GM10266 (cell line): ENCODE data around the gene SPRTN.

ENCODE experiments used
- DNase-seq: peaks from one replicate; pipeline ENCODE4 v3.0.0; 2012; ENCODE audit errors: extremely low spot score
- CTCF ChIP-seq: IDR thresholded peaks from 2 replicates; pipeline ENCODE4 v1.5.1; 2012; ENCODE audit warnings: mild to moderate bottlenecking, low read depth; ENCODE audit not compliant: control insufficient read depth, insufficient read depth; ENCODE audit errors: missing control alignments

SPRTN gene

DNA sequence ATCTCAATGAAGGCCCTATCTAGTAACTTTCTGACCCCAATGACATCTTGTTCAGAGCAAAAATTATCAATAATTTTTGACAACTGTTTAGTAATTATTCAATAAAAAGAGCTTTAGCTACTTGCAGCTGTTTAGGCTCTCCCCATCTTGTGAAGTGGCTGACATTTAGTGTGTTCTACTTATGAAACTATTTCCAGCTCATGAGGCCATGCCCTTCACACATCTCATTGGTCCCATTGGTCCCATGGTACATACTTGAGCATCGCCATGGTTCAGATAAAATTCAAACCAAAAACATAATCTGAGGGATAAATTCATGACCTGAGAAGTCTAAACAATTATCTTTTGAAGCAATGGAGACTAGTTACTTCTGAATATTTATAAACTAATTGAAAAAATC, 24.2 kb downstream of the SPRTN start:
- TF ChIP-seq CTCF = no peak
- DNase-seq = no peak

- DNase-seq = no peak
- TF ChIP-seq CTCF = no peak
These were observed 25.5 kb downstream of the SPRTN start for GRCh38 chr1:231363624-231364023.

- TF ChIP-seq CTCF = no peak
- no peak for DNase-seq
These were observed 26.1 kb downstream of the SPRTN start for GRCh38 chr1:231364192-231364591.

- DNase-seq = no peak
- TF ChIP-seq CTCF = no peak
These were observed 31.2 kb downstream of the SPRTN start for GRCh38 chr1:231369282-231369681.

DNA sequence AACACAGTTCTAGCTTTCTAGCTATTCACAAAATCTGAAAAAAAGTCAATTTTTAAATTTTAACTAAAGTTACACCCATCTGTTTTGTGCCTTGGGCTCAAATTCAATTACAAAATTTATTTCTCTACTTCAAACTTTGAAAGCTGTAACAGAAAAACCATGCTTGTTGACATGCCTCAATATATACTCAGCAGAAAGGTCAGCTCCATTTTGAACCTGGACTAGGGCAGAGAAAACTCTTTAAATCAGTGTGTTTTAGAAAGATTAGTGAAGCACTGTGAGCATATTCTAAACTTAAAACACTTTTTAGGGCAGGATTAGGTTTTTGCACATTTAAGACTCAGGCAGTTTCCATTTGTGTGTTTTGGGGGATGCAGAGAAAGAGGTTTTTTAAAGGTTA, 34.4 kb downstream of the SPRTN start:
- TF ChIP-seq CTCF = no peak
- DNase-seq = no peak

DNA sequence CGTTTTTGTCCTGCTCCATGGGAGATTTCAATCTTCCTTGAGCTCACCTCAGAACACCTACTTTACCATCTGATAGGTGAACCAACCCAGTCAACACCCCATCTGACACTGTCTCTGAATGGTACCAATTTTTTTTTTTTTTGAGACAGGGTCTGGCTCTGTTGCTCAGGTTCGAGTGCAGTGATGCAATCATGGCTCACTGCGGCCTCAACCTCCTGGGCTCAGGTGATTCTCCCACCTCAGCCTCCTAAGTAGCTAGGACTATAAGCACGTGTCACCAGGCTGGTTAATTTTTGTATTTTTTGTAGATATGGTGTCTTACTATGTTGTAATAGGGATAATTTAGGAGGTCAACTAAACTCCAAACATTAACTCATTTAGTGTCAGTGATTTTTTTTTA, 36.3 kb downstream of the SPRTN start:
- no peak for TF ChIP-seq CTCF
- DNase-seq = no peak

DNA sequence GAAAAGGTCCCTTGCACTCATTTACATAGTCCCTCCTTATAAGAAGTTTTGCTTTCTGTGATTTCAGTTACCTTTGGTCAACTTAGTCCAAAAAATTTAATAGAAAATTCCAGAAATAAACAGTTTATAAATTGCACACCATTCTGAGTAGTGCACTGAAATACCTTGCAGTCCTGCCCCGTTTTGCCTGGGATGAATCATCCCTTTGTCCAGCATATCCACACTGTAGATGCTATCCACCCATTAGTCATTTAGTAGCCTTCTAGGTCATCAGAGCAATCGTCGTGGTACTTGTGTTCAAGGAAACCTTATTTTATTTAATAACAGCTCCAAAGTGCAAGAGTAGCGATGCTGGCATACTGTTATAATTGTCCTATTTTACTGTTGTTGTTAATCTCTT, 38.0 kb downstream of the SPRTN start:
- no peak for TF ChIP-seq CTCF

More for the DNA sequence above, 38.0 kb downstream of the SPRTN start:
- DNase-seq = no peak
